ENCODE measurements around the gene MAP9.

GRCh38 chr4:155383541-155383940 is 6.8 kb upstream of the MAP9 start:
- TF ChIP-seq MEF2B (IDR thresholded peaks at IDR 0.05; ENCODE audit: partially characterized antibody, poor library complexity, severe bottlenecking), result no peak
- TF ChIP-seq ZNF592 (IDR thresholded peaks at IDR 0.05), result no peak

Data from GM12878 (cell line).